Measurements from ENCODE around the gene CCDC33.

Gene CCDC33

GRCh38 chr15:74235962-74236361, at the start of gene CCDC33:
CCDC33 (plus strand) TSS chr15:74236326; CDS start chr15:74236720, 394 bp downstream.
- no peak for DNase-seq

- no peak for DNase-seq
Observed at GRCh38 chr15:74188216-74188615, 47.9 kb upstream of the CCDC33 start.

- DNase-seq, result no peak
Observed at GRCh38 chr15:74191798-74192197, 44.3 kb upstream of the CCDC33 start.

- DNase-seq, result no peak
Observed at GRCh38 chr15:74192751-74193150, 43.4 kb upstream of the CCDC33 start.

- DNase-seq, result no peak
Observed at GRCh38 chr15:74193299-74193718, 42.8 kb upstream of the CCDC33 start.

GRCh38 chr15:74193905-74194304, 42.2 kb upstream of the CCDC33 start:
- no peak for DNase-seq

- DNase-seq, result no peak
Observed at GRCh38 chr15:74194572-74195559, 41.3 kb upstream of the CCDC33 start.

GRCh38 chr15:74196175-74196574, 40.0 kb upstream of the CCDC33 start:
- DNase-seq, result no peak

- no peak for DNase-seq
Observed at GRCh38 chr15:74197176-74197965, 38.8 kb upstream of the CCDC33 start.

- no peak for DNase-seq
Observed at GRCh38 chr15:74199297-74199652, 36.9 kb upstream of the CCDC33 start.

- peak; percentile 9 to 19 for DNase-seq
Observed at GRCh38 chr15:74200412-74200815, 35.7 kb upstream of the CCDC33 start.

- no peak for DNase-seq
Observed at GRCh38 chr15:74200871-74201419, 35.2 kb upstream of the CCDC33 start.

- DNase-seq, result no peak
Observed at GRCh38 chr15:74201710-74202420, 34.3 kb upstream of the CCDC33 start.

GRCh38 chr15:74202452-74203401, 33.4 kb upstream of the CCDC33 start, which contains the start of gene STRA6:
STRA6 (minus strand) TSS chr15:74202787; CDS start chr15:74202267, 520 bp downstream.
- no peak for DNase-seq

- DNase-seq, result no peak
Observed at GRCh38 chr15:74203914-74204431, 32.2 kb upstream of the CCDC33 start.

- DNase-seq, result no peak
Observed at GRCh38 chr15:74205582-74205947, 30.6 kb upstream of the CCDC33 start.

- DNase-seq, result no peak
Observed at GRCh38 chr15:74206801-74207281, 29.3 kb upstream of the CCDC33 start.

- DNase-seq, result no peak
Observed at GRCh38 chr15:74207652-74208440, 28.3 kb upstream of the CCDC33 start.

GRCh38 chr15:74208496-74208895, 27.6 kb upstream of the CCDC33 start:
- DNase-seq, result no peak

GRCh38 chr15:74208901-74209559, 27.1 kb upstream of the CCDC33 start:
- no peak for DNase-seq

Data from AML-193 (cell line).